Measurements from ENCODE around the gene MSH3. TPM values are rescaled to one million over a fixed set of nuclear protein-coding genes. Genes with fewer than 3 reads are reported as not detected.

The MSH3 gene
- total and polyA plus RNA-seq, 2 of the 8 experiments (the other 6 are each of a cell fraction or from before 2014, with no cell fraction given), result 3.6 to 22.6 TPM

GRCh38 chr5:80777347-80778287 lies 123.2 kb downstream of the MSH3 start:
- Histone ChIP-seq H3K79me2 (ENCODE audit: control insufficient read depth in 1 of 2, insufficient read depth in 2 of 2, low read length in 2 of 2) (no peaks in the 10 kb centered on the region), H3K4me3 (ENCODE audit: extremely low read depth in 1 of 4, insufficient read depth in 2 of 4, low read depth in 3 of 4, low read length in 4 of 4) (no peak overlapping the region), H3K23me2 (ENCODE audit: low read depth, low read length) (no peaks in the 10 kb centered on the region), H2BK20ac (ENCODE audit: low read length) (no peak overlapping the region), H4K91ac (replicated peaks; ENCODE audit: insufficient read length, low read length) (no peak overlapping the region), H3K27ac (ENCODE audit: low read depth, low read length) (no peak overlapping the region), H3K14ac (ENCODE audit: insufficient read length) (no peak overlapping the region), H3K23ac (ENCODE audit: insufficient read length) (no peak overlapping the region), H3K18ac (ENCODE audit: extremely low read depth, low read length) (no peak overlapping the region), H2AK5ac (ENCODE audit: low read depth, low read length) (no peak overlapping the region), H3K56ac (replicated peaks; ENCODE audit: insufficient read length, low read depth, low read length) (no peak overlapping the region), H2BK5ac (ENCODE audit: low read depth, low read length) (no peak overlapping the region), H2AFZ (ENCODE audit: low read length) (no peak overlapping the region), H3K4me1 (replicated peaks in 1 of 4; ENCODE audit: control insufficient read depth in 3 of 4, insufficient read depth in 4 of 4, low read length in 3 of 4) (no peaks in the 10 kb centered on the region), H4K20me1 (replicated peaks in 1 of 2; ENCODE audit: control insufficient read depth in 1 of 2, insufficient read depth in 2 of 2, low read length in 2 of 2) (no peaks in the 10 kb centered on the region), H3K9ac (replicated peaks in 1 of 4; ENCODE audit: extremely low read depth in 1 of 4, low read depth in 3 of 4, low read length in 3 of 4) (no peak overlapping the region), H4K5ac (ENCODE audit: insufficient read length, low read depth, low read length) (no peak overlapping the region), H3K9me3 (ENCODE audit: insufficient read depth in 2 of 2, low read depth in 1 of 2, low read length in 1 of 2) (no peaks in the 10 kb centered on the region), H2BK120ac (replicated peaks; ENCODE audit: low read depth, low read length) (no peak overlapping the region), H2BK15ac (ENCODE audit: low read length) (no peak overlapping the region), H3K4ac (replicated peaks; ENCODE audit: insufficient read length, low read depth, low read length) (no peak overlapping the region), H3K27me3 (replicated peaks in 1 of 4; ENCODE audit: control insufficient read depth in 3 of 4, extremely low read depth in 1 of 4, insufficient read depth in 3 of 4, low read length in 3 of 4) (no peaks in the 10 kb centered on the region), H2BK12ac (ENCODE audit: low read depth, low read length) (no peak overlapping the region), H3K79me1 (ENCODE audit: low read depth, low read length) (no peaks in the 10 kb centered on the region), H3K36me3 (ENCODE audit: control insufficient read depth in 2 of 4, insufficient read depth in 4 of 4, low read length in 3 of 4) (no peaks in the 10 kb centered on the region; a peak in 1 of 8 replicates), H3K4me2 (ENCODE audit: insufficient read depth in 1 of 2, low read depth in 2 of 2, low read length in 2 of 2) (no peak overlapping the region), H4K8ac (ENCODE audit: extremely low read depth, insufficient read depth, low read length) (no peak overlapping the region)
- DNase-seq (ENCODE audit: low read depth in 1 of 2, low spot score in 2 of 2) (no peak), FAIRE-seq (no peak)
- 90% methylated on average over 4 of the region's 4 CpGs; no CpG with 5 or more reads in 1 of the 2 experiments for WGBS, 2 experiments (ENCODE audit: extremely low coverage in 1 of 2, insufficient coverage in 1 of 2, insufficient read length in 1 of 2, insufficient replicate concordance in 2 of 2, low coverage in 1 of 2, low lambda C conversion rate in 2 of 2, missing lambda C conversion rate in 1 of 2)
- POLR2A ChIA-PET (ENCODE audit: partially characterized antibody), result no interaction called here
- CTCF ChIA-PET (ENCODE audit: partially characterized antibody), result interaction anchor here (1.2 kb wide), 2 partner anchors 9 to 21 kb away, joined by 3 read pairs; no protein-coding TSS in a partner anchor
- TF ChIP-seq NRF1 (IDR thresholded peaks at IDR 0.05; ENCODE audit: low read depth, low read length) (no peak), SRF (IDR thresholded peaks at IDR 0.05; ENCODE audit: low read depth, low read length) (no peak), CBX8 (IDR thresholded peaks at IDR 0.05; ENCODE audit: borderline replicate concordance, low read depth, low read length) (no peak), TBP (IDR thresholded peaks at IDR 0.05; ENCODE audit: low read depth, low read length) (no peak), EP300 (IDR thresholded peaks at IDR 0.05; ENCODE audit: borderline replicate concordance in 1 of 2, low read depth in 2 of 2, low read length in 2 of 2) (no peak), SUZ12 (IDR thresholded peaks at IDR 0.05; ENCODE audit: low read length) (no peak), ASH2L (IDR thresholded peaks at IDR 0.05; ENCODE audit: low read length) (no peak), CTBP2 (IDR thresholded peaks at IDR 0.05; ENCODE audit: borderline replicate concordance, insufficient read depth, insufficient read length, low read length) (no peak)
- TF ChIP-seq, protein P1, sequence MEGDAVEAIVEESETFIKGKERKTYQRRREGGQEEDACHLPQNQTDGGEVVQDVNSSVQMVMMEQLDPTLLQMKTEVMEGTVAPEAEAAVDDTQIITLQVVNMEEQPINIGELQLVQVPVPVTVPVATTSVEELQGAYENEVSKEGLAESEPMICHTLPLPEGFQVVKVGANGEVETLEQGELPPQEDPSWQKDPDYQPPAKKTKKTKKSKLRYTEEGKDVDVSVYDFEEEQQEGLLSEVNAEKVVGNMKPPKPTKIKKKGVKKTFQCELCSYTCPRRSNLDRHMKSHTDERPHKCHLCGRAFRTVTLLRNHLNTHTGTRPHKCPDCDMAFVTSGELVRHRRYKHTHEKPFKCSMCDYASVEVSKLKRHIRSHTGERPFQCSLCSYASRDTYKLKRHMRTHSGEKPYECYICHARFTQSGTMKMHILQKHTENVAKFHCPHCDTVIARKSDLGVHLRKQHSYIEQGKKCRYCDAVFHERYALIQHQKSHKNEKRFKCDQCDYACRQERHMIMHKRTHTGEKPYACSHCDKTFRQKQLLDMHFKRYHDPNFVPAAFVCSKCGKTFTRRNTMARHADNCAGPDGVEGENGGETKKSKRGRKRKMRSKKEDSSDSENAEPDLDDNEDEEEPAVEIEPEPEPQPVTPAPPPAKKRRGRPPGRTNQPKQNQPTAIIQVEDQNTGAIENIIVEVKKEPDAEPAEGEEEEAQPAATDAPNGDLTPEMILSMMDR (IDR thresholded peaks at IDR 0.05; ENCODE audit: control extremely low read depth in 1 of 3, insufficient read depth in 1 of 3, low read depth in 1 of 3, low read length in 3 of 3), result no peak

Measured in H1 (cell line).